Tibial nerve (tissue), 3 donors: ENCODE measurements around the gene FSCN2.

Source experiments
- CTCF ChIP-seq, 5 experiments: fragments of 200-600 bp in 3 of 5; fragments of 450-650 bp in 2 of 5; sonication (generic) in 3 of 5; IDR thresholded peaks; one replicate each; pipeline ENCODE4 v1.5.1; 2016 to 2019; ENCODE audit warnings: antibody characterized with exemption in 5 of 5, mild to moderate bottlenecking in 3 of 5, moderate library complexity in 2 of 5
- POLR2A ChIP-seq, 2 donors: fragments of 450-650 bp; IDR thresholded peaks; one replicate each; pipeline ENCODE4 v1.6.1; 2017; ENCODE audit warnings: antibody characterized with exemption in 2 of 2, mild to moderate bottlenecking in 2 of 2, moderate library complexity in 2 of 2

GRCh38 chr17:81576621-81577277 lies 48.6 kb downstream of the FSCN2 start:
- TF ChIP-seq CTCF (IDR thresholded peaks at IDR 0.05) (no peak), POLR2A (IDR thresholded peaks at IDR 0.05) (no peak)
